PC-3 (cell line): ENCODE data around the gene HIP1R. TPM values are rescaled to one million over a fixed set of nuclear protein-coding genes. Genes with fewer than 3 reads are reported as not detected.

Experiments
- ATAC-seq: fragments of 200-7000 bp; cut with Tn5 transposase; 2 replicates; pipeline ENCODE4 v1.9.1; 2020; ENCODE audit warnings: mild to moderate bottlenecking, moderate library complexity
- BruUV-seq: library from RNA; stranded (reverse); fragments of 400-500 nt; replicated peaks from 2 replicates; lab custom pipeline; 2021; lab: Mats Ljungman, UMichigan
- CTCF ChIA-PET: fragments of 300-600 bp; sonication (Branson Sonifier 250); formaldehyde crosslinking; loops from one replicate; lab custom pipeline; 2022; ENCODE audit warnings: antibody characterized with exemption; lab: Charles Lee
- POLR2A ChIA-PET: fragments of 300-600 bp; sonication (Branson Sonifier 250); formaldehyde crosslinking; loops from one replicate; lab custom pipeline; 2022; ENCODE audit warnings: antibody characterized with exemption; ENCODE audit not compliant: unreplicated experiment; lab: Charles Lee
- DNase-seq: peaks from one replicate; pipeline ENCODE4 v3.0.0-alpha.2; 2015
- H2AFZ ChIP-seq: fragments of 300-600 bp; sonication (generic); 2 replicates; pipeline ENCODE4 v1.6.0; 2016; ENCODE audit warnings: antibody characterized with exemption, low read length
- H3F3A ChIP-seq: fragments of 300-600 bp; sonication (generic); one replicate; pipeline ENCODE4 v1.6.0; 2017; ENCODE audit warnings: antibody characterized with exemption, low read length, control low read depth, mild to moderate bottlenecking; ENCODE audit not compliant: unreplicated experiment
- H3K27ac ChIP-seq: fragments of 300-600 bp; sonication (generic); 2 replicates; pipeline ENCODE4 v1.5.1; 2016; ENCODE audit warnings: mild to moderate bottlenecking, low read length
- H3K27me3 ChIP-seq: fragments of 300-600 bp; sonication (generic); 2 replicates; pipeline ENCODE4 v1.6.1; 2016; ENCODE audit warnings: low read length, mixed read lengths
- H3K36me3 ChIP-seq: fragments of 300-600 bp; sonication (generic); 2 replicates; pipeline ENCODE4 v1.6.1; 2016; ENCODE audit warnings: low read depth, mixed run types, low read length, mixed read lengths
- H3K4me1 ChIP-seq: fragments of 300-600 bp; sonication (generic); 2 replicates; pipeline ENCODE4 v1.5.1; 2016; ENCODE audit warnings: low read length; ENCODE audit not compliant: insufficient read depth
- H3K4me2 ChIP-seq: fragments of 300-600 bp; sonication (generic); 2 replicates; pipeline ENCODE4 v1.6.0; 2016; ENCODE audit warnings: low read length
- H3K4me3 ChIP-seq: fragments of 300-600 bp; sonication (generic); 2 replicates; pipeline ENCODE4 v1.5.1; 2016; ENCODE audit warnings: mild to moderate bottlenecking, low read length, mixed read lengths
- H3K79me2 ChIP-seq: fragments of 300-600 bp; sonication (generic); 2 replicates; pipeline ENCODE4 v1.6.1; 2017; ENCODE audit warnings: low read length, mixed read lengths
- H3K9ac ChIP-seq: fragments of 300-600 bp; sonication (generic); 2 replicates; pipeline ENCODE4 v1.6.0; 2016; ENCODE audit warnings: mild to moderate bottlenecking, low read length
- H3K9me2 ChIP-seq: fragments of 300-600 bp; sonication (generic); replicated peaks from 2 replicates; pipeline ENCODE4 v1.6.1; 2016; ENCODE audit warnings: mixed run types, low read length, mixed read lengths
- H3K9me3 ChIP-seq: fragments of 300-600 bp; sonication (generic); 2 replicates; pipeline ENCODE4 v1.6.1; 2016; ENCODE audit warnings: low read length, mixed read lengths
- H4K20me1 ChIP-seq: fragments of 300-600 bp; sonication (generic); 2 replicates; pipeline ENCODE4 v1.6.1; 2016; ENCODE audit warnings: low read length, mixed read lengths
- EZH2 ChIP-seq: fragments of 300-600 bp; sonication (generic); IDR thresholded peaks from one replicate; pipeline ENCODE4 v1.6.1; 2017; ENCODE audit warnings: antibody characterized with exemption, mild to moderate bottlenecking, low read length; ENCODE audit not compliant: unreplicated experiment
- EZH2phosphoT487 ChIP-seq: fragments of 300-600 bp; sonication (generic); IDR thresholded peaks from 2 replicates; pipeline ENCODE4 v1.6.1; 2018; ENCODE audit warnings: mild to moderate bottlenecking, antibody characterized with exemption, low read length, borderline replicate concordance
- intact Hi-C: fragments of 100-400 bp; cut with micrococcal nuclease; formaldehyde crosslinking; loops from 2 replicates; pipeline ENCODE4 v1.9.0; 2023
- total RNA-seq: library from RNA; depleted of rRNA; stranded (reverse); fragments of >200 nt; gene quantifications from 2 replicates; pipeline ENCODE4 v1.2.3, GENCODE V29; 2014
- TF ChIP-seq, protein P1 (sequence below): fragments of 300-600 bp; sonication (generic); conservative IDR thresholded peaks from 2 replicates; pipeline ENCODE4 v1.5.1; 2017; ENCODE audit warnings: antibody characterized with exemption, low read depth, mild to moderate bottlenecking, low read length

Gene HIP1R
- total RNA-seq, 1 experiment from 2014 or later, result 46.1 TPM

DNA sequence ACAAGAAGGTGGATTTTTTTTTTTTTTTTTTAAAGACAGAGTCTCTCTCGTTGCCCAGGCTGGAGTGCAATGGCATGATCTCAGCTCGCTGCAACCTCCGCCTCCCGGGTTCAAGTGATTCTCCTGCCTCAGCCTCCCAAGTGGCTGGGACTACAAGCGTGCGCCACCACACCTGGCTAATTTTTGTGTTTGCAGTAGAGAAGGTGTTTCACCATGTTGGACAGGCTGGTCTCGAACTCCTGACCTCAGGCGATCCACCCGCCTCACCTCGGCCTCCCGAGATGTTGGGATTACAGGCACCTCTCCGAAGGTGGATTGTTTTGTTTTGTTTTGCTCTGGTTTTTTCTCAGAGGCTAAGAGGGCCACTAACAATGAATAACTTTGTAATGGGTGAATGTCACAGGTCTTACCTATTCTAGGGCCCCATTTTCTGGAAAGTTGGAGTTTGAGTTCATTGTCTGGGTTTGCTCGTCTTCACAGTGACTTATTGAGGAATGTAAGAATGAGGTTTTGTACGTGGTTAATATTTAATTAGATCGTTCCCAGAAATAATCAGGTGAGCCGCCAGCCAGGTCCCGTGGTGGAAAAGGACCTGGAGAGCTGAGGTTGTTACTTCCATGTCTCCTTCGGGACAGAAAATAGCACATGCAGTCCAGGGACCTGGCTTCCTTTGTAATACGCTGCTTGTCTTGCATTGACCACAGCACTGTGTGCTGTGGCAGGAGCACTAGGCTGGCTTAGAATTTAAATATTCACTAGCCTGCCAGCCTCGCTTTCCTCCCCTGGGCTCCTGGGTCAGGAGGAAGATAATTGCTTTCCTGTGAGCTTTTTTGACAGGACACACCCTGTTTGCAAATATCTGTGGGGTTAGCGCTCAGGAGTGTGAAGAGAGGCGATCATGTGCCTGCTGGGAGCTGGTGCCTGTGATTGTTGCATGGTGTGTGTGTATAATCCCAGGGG is 2.3 kb downstream of the HIP1R start:
- no TSS peak for BruUV-seq
- Histone ChIP-seq H3K79me2 (peaks cover 60% of the 10 kb centered on the region), H3K4me3 (peak overlapping the region; percentile 69; the same call in 1 of the 2 replicates), H4K20me1 (no peaks in the 10 kb centered on the region), H3K27me3 (no peaks in the 10 kb centered on the region), H3K4me1 (peaks cover 56% of the 10 kb centered on the region), H3K36me3 (0 out of 2 replicates have a peak, but pooled peaks cover 3% of the 10 kb centered on the region), H3K4me2 (peak overlapping the region; percentile 92), H3F3A (peaks cover 7% of the 10 kb centered on the region), H2AFZ (no peak overlapping the region), H3K9me3 (no peaks in the 10 kb centered on the region), H3K9ac (no peak overlapping the region), H3K9me2 (no peaks in the 10 kb centered on the region), H3K27ac (no peak overlapping the region)
- ChIA-PET POLR2A (interaction anchor here (0.5 to 0.6 kb wide), 2 partner anchors 11 to 1713 kb away, joined by 3 to 17 read pairs; no protein-coding TSS in a partner anchor), CTCF (no interaction called here)
- ATAC-seq (no peak), DNase-seq (peak; percentile 31)
- intact Hi-C loops, result loop anchor here (10.0 kb wide), 1 partner anchor 63 kb away; the partner anchor contains the start of gene CCDC62
- TF ChIP-seq, protein P1, sequence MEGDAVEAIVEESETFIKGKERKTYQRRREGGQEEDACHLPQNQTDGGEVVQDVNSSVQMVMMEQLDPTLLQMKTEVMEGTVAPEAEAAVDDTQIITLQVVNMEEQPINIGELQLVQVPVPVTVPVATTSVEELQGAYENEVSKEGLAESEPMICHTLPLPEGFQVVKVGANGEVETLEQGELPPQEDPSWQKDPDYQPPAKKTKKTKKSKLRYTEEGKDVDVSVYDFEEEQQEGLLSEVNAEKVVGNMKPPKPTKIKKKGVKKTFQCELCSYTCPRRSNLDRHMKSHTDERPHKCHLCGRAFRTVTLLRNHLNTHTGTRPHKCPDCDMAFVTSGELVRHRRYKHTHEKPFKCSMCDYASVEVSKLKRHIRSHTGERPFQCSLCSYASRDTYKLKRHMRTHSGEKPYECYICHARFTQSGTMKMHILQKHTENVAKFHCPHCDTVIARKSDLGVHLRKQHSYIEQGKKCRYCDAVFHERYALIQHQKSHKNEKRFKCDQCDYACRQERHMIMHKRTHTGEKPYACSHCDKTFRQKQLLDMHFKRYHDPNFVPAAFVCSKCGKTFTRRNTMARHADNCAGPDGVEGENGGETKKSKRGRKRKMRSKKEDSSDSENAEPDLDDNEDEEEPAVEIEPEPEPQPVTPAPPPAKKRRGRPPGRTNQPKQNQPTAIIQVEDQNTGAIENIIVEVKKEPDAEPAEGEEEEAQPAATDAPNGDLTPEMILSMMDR, result no peak
- TF ChIP-seq EZH2 (no peak), EZH2phosphoT487 (no peak)

DNA sequence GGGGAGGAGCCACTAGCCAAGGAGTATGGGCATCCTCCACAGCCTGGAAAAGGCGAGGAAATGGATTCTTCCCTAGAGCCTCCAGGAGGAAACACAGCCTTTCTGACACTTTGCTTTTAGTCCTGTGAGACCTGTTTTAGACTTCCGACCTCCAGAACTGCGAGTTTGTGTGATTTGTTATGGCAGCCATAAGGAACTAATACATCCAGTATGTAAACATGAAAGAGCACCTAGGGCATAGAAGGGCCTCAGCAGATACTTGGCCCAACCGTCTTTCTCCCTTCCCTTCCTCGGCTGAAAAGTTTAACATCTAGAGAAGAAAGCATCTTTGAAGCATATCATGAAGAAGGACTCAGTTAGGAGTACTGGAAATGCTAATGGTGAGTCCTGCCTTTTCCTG is 3.6 kb downstream of the HIP1R start:
- H3K27me3 ChIP-seq, result no peaks in the 10 kb centered on the region
- intact Hi-C loops, result loop anchor here (10.0 kb wide), 1 partner anchor 64 kb away; the partner anchor contains the start of gene CCDC62

More for the DNA sequence above, 3.6 kb downstream of the HIP1R start:
- no TSS peak for BruUV-seq
- CTCF ChIA-PET, result no interaction called here
- H3K36me3 ChIP-seq, result 0 out of 2 replicates have a peak, but pooled peaks cover 3% of the 10 kb centered on the region
- no peak overlapping the region for H3K4me3 ChIP-seq
- no peaks in the 10 kb centered on the region for H3K9me3 ChIP-seq
- POLR2A ChIA-PET, result no interaction called here
- peaks cover 56% of the 10 kb centered on the region for H3K4me1 ChIP-seq
- peaks cover 71% of the 10 kb centered on the region for H3K79me2 ChIP-seq
- no peaks in the 10 kb centered on the region for H3K9me2 ChIP-seq
- no peaks in the 10 kb centered on the region for H4K20me1 ChIP-seq
- DNase-seq, result no peak
- no peak for ATAC-seq
- H3K9ac ChIP-seq, result no peak overlapping the region
- no peak overlapping the region for H3K4me2 ChIP-seq
- no peak overlapping the region for H2AFZ ChIP-seq
- H3F3A ChIP-seq, result peaks cover 7% of the 10 kb centered on the region
- TF ChIP-seq, protein P1, result no peak
- TF ChIP-seq EZH2phosphoT487, result no peak
- TF ChIP-seq EZH2, result no peak
- H3K27ac ChIP-seq, result no peak overlapping the region
